NCI-H2029 (cell line): ENCODE data around the gene WNT3A.

Source experiments
- DNase-seq: peaks from one replicate; lab custom pipeline; 2025; lab: John Stamatoyannopoulos, UW

WNT3A gene

DNA sequence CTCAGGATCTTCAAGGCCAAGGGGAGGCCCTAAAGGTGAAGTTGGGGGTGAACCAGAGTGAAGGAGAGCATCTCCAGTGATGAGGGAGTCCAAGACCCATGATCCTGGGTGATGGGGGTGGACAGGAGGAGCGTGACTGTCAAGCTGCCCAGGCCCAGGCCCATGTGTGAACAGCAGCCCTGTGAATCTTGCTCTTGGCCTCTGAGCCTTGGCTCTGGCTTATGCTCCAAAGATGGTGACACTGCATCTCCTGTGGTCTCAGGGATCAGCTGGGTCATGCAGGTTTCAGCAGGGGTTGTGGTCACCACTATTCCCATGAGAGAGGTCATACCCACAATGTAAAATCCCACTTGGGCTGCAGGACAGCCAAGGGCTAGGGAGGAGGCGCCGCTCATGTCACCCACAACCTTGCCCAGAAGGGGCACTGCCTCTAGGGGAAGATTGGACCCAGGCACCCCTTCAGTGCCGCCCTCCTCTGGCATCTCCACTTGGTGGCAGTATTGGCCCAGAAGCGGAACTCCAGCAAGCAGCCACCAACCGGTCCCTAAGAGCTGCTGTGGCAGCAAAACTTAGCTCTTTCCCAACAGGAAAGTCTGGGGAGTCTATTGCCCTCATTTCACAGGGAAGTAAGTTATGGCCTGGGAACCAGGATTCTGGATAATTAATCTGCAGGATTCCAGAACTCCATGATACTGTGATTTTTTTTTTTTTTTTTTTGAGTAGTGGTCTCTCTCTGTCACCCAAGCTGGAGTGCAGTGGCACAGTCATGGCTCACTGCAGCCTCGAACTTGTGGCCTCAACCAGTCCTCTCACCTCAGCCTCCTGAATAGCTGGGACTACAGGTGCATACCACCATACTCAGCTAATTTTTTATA is 7.5 kb upstream of the WNT3A start:
- no peak for DNase-seq

DNA sequence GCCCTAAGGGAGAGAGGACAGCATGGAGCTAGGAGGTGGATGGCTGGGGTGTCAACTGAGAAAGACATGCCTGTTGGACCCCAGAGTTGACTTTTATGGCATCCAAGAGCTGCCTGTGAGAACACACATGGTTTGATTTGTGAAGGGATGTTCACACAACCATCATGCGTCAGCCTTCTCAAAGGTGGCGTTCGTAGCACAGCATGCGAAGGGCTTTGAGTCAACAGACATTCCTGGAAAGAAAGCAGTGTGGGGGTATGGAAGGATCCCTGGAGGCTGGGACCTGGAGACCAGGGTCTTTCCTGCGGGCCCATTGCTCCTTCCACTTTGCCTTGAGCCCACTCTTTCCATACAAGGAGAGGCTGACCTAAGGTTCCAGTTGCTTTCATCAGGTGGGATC is 6.4 kb upstream of the WNT3A start:
- no peak for DNase-seq

DNA sequence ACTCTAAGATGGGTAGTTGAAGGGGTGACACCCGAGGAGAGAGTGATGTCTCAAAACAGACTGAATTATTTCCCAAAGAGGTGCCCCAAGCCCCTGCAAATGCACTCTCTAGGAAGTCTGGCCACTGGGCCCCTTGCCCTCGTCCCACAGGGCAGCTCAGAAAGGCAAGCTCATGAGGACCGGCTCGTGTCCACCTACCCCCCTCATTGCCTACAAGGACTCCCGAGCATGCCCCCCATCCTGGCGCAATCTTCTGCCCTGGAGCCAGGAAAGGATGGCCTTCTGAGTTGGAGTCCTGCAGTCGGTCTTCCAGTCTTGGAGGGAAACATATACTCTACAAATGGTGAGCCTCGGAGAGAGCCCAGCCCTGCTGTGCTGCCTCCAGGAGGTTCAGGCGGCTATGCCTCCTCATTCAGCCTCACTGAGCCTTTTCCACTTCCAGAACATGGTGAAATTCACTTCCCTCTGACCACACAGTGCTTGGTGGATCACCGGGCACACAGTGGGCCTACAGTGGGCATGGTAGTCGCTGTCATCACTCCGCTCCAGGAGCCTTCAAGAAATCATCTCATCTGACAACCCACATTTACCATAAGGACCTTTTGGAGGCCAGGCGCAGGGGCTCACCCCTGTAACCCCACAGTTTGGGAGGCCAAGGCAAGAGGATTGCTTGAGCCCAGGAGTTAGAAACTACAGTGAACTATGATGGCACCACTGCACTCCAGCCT is 5.8 kb upstream of the WNT3A start:
- no peak for DNase-seq

DNA sequence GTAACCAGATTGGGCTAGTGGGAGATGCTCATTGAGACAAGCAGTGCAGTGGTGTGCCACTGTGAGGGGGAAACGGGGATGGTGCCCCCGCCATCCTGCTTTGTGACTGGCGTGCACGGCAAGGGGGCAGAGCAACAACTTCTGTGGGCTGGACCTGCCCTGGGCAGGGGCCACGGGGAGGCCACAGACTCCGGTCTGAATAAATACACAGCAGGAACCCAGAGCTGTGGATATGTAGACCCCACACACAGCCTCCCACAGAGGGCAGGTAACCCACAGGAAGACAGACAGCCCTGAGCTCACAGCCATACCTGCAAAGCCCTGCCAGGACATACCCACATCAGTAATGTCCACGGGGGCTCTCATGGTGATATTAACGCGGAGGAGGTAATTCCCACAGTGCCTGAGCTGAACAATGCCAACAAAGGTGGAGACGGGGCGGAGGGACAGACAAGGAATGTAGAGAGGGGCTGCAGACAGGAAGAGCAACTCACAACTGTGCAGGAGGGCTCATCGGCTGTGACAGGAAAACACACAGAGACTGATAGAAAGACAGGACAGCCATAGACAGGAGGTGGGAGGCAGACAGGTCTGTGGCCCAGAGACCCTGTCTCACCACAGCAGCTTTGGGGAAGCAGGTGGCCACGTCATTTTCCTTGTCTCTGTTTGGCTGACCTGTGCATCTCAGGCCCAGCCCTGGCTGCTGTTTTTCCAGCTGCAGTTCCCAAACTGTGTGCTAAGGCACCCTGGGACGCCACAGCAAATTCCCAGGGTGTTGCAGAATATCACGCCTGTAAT is 4.9 kb upstream of the WNT3A start:
- no peak for DNase-seq

DNA sequence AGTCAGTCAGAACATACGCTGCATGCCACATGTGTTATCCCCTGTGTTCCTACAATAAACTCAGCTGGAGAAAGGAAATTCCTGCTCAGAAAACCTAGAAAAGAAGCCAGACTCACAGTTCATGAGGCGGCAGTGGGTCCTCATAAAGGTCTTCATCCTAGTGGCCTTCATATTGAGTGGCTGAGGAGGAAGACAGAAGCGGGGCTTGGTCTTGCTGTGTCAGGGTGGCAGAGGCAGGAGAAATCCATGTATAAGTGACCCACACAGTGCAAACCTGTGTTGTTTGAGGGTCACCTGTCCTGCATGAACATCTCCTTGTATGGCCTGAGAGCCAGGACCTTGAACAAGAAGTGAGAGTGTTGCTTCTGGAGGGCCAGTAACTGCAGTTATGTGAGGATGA is 4.0 kb upstream of the WNT3A start:
- no peak for DNase-seq

DNA sequence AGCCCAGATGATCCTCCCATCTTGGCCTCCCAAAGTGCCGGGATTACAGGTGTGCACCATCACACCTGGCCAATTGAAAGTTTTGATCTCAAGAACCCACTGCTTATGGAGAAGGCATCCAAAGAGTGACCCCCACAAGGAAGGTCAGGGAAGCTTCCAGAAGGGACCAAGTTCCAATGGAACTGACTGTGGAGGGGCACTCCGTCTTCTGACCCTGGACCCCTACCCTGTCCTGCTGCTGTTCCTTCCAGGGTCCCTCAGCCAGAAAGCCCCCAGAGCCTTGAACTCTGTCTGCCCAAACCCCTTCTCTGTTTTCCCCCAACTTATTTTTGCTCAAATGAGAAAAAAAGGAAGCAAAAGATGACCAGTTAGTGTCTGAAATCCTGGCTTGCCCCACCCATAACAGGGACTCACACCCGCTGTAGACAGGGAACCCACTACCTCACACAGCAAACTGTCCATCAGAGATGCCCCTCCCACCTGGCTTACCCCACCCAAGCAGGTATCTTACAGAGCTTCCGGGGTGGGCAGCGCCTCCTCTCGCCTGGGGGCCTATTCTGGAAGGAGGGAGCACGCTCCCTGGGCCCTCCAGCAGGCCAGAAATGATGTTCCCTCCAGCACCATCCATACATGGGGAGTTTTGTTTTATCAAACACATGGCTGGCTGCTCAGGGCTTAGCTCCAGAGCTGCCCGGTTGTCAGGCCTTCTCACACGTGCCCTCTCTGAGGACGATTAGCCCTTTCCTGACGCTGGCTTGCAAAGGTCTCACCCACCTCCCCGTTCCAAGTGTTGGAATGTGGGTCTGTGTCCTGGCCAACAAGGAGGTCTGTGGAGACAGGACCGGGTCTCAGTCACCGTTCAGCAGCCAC is 3.1 kb upstream of the WNT3A start:
- DNase-seq = no peak

DNA sequence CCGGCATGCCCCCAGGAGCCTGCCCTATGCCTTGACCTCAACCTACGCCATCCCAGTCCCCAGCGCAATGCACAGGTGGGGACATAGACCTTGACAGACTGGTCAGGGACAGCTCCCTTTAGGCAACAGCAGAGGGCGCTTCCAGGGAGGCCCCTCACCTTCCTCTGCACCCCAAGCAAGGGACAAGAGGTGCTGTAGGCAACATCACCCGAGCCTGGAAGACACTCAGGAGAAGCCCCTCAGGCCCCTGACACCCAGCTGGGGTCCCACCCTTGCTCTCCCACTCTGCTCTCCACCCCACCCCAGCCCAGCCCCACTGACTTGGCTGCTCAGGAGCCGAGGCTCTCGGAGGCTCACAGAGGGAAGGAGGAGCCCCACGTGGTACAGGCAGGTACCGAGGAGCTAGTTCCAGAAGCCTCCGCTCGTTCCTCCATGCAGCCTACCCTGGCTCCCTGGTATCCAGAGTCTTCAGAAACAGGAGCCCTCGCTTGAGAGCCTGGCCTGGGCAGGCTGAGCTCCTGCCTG is 2.4 kb upstream of the WNT3A start:
- no peak for DNase-seq

DNA sequence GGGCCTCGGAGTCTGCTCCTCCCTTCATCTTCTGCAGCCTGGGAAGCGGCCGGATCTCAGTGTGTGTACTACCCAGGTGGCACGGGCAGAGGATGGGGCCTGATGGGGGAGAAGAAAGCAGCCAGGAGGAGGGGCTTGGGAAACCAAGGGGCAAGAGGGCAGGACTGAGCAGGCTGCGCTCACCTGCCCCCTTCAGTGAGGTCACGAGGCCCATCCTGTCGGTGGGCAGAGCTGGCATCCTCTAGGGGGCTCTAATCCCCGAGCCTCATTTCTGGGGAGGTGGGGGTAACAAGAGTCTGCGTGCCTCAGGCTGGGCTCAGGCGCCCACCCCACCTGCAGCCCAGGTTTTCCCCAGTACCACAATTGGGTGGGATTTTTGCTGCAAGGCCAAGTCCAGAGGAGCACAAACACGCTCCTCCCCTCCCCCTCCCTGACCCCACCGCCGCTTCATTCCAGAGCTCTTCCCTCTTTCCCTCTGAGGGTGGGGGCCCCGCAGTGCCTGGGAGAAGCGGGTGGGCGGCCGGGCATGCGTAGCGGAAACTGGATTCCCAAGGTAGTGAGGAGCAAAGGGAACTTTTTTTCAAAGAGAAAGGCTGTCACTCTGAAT is 1.8 kb upstream of the WNT3A start:
- DNase-seq = no peak

DNA sequence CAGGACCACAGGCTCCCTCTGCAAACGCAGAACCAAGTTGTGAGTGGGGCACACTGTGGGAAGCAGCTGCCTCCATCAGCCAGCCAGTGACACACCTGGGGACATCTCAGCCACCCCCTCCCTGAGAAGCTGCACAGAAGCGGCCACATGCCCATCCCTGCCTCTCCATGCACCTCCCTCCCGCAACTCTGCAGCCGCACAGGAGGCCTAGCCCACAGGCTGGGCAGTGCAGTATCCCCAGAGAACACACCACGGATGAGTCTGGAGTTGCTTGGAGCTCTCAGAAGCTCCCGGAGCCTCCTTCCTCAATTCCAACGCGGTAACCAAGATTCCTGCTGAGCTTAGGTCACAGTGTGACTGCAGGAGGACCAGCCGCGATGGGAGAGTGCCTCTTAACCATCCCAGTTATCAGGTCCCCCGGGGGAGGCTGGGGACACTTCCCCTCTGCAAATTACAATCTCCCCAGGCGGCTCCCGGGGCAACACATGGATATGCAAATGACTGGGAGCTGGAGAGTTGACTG is 1.2 kb upstream of the WNT3A start:
- DNase-seq = no peak

DNA sequence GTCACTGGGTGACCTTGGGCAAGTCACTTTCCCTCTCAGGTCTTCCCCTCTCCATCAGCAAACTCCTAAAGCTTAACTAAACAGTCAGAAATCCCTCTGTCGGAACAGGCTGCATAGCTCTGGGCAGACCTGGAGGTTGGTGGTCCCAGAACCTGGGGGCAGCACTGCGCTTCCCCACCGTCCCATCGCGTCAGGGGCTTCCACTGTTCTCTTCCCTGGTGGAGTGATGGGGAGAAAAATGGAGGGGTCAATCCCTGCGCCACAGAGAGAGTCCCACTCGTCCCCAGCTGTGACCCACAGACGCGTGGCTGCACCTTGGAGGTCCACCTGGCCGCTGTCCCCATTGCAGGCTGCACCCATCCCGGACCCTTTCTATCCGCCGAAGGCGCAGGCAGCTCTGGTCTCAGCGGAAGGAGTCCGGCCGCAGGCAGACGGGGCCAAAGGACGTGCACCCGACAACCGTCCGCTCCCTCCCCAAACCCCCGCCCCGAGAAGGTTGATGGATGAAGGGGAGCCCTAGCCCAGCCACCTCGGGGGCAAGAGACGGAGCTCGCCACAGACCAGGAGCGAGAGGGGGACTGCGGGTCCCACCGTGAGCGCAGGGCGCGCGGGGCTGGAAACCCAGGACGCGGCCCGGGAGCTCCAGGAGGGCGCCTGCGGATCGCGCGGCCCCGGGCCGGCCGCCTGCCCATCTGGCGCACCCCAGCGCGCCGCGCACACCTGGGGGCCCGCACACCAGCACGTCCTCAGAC is 588 bp upstream of the WNT3A start:
- DNase-seq = no peak

DNA sequence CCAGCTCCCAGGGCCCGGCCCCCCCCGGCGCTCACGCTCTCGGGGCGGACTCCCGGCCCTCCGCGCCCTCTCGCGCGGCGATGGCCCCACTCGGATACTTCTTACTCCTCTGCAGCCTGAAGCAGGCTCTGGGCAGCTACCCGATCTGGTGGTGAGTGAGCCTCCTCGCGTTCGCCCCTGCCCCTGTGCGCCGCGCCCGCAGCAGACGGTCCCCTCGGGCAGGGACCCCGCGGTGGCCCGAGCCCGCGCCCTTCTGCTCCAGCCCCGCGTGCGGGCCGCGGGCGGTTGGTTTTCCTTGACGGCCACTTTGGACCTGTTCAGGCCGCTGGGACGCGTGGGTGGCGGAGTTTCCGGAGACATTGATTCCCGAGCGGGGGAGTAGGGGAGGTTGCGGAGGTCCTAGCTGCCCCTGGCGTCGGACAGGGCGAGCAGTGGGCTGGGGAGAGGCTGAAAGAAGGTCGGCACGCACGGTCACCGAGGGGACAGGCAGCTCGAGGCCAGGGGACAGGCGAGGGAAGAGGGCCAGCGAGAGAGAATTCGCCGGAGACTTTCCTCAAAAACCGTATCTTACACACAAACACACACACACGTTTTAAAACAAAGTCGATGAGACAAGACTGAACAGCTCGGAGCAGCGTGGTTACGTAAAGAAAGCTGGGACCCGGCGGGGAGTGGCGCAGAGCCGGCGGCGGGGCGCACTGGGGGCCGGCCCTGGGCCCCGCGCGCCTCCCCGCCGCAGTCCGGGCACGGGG is 427 bp downstream of the WNT3A start:
- DNase-seq = no peak

DNA sequence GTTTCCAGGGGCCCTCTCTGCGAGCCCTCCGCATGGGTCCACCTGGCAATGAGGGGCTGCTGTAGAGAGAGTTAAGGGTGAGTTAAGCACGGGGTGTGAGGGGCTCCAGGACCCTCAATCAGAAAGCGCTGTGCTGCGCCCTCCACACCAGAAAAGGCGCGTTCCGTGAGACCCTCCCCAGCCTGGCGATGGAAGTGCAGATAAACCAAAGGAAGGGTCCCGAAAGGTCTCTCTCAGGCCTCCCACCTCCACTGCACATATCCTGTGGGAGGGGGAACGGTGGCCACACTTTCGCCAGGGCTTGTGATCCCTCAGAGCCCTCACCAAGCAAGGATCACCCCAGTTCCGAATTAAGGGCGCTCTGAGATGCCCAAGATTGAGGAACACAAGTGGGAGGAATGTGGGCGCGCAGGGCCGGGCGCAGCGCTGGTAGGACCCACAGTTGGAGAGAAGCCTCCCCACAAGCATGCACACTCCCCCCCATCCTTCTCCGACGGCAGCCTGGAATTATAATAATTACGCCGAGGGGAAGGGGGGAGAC is 1.1 kb downstream of the WNT3A start:
- no peak for DNase-seq

DNA sequence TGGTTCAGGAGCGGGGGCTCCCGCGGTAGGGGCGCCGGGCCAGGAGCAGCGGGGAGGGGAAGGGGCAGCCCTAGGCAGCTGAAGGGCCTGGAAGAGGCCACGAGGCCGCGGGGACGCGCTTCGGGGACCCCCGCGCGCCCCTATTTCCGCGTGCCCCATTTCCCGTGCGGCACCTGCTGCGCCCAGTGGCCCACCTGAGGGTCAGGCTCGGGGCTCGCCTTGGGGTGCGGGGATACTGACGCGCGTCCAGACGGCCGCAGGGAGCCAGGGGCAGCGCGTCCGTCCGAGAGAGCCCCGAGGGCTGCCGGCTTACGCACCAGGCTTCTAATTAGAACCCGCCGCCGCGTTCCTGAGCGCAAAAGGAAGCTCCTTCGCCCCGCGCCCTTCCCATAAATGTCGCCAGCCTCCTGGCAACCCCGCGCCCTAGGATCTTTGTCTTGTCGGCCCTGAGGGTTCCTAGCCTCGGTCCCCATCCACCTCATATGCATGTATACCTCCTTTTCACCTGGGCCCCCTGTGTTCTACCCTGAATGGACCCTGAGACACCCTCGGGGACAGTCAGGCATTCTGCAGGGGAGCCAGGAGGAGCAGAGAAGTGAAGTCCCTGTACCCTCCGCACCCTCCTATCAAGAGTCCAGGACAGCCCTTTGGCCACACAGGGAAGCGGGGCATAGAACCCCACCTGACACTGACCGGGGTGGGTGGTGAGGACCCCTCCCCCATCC is 1.8 kb downstream of the WNT3A start:
- no peak for DNase-seq

DNA sequence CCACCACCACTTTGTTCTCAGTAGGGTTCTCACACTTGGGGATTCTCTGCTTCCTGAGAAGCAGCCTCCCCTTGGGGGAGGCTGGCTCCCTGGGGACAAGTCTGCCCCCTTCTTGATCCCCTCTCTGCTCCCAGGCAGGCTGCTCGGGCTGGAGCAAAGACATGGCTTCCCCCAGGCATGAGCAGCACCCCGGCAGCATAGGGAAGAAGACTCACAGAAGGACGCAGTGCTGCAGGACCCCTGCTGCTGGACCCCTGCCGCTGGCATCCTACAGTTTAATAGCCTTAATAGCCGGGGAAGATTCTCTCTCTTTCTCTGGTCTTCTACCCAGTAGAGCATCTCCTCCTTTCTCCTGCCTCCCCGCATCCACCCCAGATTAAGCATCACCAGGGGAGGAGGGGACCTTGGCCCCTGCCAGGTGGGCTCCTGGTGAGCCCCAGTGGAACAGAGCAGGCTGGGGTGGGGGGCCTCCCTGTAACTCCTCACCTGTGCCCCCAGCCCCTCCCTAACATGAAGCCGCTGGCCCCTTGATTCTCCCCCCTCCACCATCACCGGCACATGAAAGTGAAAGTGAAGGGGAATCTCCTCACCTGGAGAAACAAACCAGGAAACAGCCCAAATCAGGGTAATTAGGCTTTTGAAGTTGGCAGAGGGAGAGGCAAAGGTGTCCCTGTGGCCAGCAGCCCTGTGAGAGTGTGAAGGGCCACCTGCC is 2.5 kb downstream of the WNT3A start:
- no peak for DNase-seq

DNA sequence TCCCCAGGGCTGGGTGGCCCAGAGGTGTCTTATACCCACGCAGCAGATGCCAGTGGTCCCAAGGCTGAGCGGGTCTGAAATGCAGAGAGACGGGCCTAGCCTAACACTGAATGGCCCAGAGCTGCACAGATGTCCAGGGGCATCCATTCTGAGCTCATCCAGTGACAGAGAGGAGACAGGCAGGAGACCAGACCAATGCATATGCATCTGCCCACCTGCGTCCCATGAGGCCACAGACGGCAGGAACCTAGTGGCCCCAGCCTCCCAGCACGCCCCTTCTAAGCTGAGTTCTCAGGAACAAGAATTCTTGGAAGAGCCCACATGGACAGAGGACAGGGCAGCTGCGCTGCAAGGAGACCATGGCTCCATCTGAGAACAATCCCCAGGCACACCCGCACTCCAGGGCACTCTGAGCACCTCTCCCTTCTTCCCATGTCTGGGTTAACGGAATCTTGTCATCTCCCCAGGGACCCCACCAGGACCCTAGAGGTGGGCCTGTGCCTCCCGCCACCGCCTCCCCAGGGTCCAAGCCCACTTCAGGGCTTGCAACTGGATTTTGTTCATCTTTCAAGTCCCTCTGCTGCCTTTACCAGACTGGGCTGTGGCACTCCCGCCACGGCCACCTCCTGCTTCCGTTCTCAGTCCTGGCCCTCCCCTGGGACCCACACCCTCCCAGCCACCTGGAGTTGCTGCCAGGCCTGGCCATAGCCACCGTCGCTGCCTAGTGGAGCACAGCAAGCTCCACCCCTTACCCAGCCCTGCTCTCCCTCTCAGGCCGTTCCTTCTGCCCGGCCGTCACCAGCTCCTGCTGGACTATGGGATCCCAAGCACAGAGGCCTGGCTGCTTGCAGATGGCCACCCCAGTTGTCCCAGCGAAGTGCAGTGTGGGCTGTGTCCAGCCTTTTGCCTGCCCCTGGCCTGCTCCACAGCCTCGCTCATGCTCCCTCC is 3.3 kb downstream of the WNT3A start:
- no peak for DNase-seq

DNA sequence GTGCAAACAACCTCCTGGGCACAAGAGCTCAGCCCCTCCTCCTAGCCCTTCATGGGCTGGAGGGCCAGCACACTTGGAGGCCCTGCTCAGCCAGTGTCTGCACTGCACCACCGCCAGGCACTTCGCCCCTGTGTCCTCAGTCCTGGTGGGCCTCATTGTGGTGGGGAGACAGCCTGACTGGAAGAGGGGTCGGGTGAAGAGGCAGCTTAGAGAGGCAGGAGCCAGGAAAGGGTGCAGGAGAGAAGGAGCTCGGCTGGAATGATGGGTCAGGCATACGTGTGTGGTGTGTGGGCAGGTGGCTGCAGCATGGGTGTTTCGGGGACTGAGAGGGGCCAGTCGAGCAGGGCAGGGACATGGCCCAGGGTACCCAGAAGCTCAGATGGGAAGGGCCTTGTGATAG is 4.1 kb downstream of the WNT3A start:
- DNase-seq = no peak
